GM19035 (cell line): ENCODE results near the gene HEMGN.

ENCODE experiments used
- ATAC-seq: cut with Tn5 transposase; IDR thresholded peaks from one replicate; pipeline ENCODE4 v1.9.1; 2021; ENCODE audit not compliant: unreplicated experiment

HEMGN gene

GRCh38 chr9:97900738-97901565 is 37.0 kb downstream of the HEMGN start:
- no peak for ATAC-seq

- ATAC-seq, result no peak
Measured at GRCh38 chr9:97900103-97900737, 37.8 kb downstream of the HEMGN start.

GRCh38 chr9:97895695-97896332 is 42.2 kb downstream of the HEMGN start:
- no peak for ATAC-seq

GRCh38 chr9:97895211-97895610 is 42.8 kb downstream of the HEMGN start:
- no peak for ATAC-seq

- ATAC-seq, result no peak
Measured at GRCh38 chr9:97892421-97892820, 45.6 kb downstream of the HEMGN start.

GRCh38 chr9:97891736-97892135 is 46.2 kb downstream of the HEMGN start:
- no peak for ATAC-seq

- ATAC-seq, result no peak
Measured at GRCh38 chr9:97889941-97890887, 47.8 kb downstream of the HEMGN start.

- no peak for ATAC-seq
Measured at GRCh38 chr9:97880336-97880735, 57.6 kb downstream of the HEMGN start.
